ENCODE results near the gene SPON1.
"Not testable (repeated sequence)": the region's sequence is repeated elsewhere in the genome, so short reads cannot be mapped to it uniquely, and the experiment has no call there.

The SPON1 gene

GRCh38 chr11:14252501-14252900 is 290.0 kb downstream of the SPON1 start:
- FAIRE-seq: not testable (repeated sequence)

DNA sequence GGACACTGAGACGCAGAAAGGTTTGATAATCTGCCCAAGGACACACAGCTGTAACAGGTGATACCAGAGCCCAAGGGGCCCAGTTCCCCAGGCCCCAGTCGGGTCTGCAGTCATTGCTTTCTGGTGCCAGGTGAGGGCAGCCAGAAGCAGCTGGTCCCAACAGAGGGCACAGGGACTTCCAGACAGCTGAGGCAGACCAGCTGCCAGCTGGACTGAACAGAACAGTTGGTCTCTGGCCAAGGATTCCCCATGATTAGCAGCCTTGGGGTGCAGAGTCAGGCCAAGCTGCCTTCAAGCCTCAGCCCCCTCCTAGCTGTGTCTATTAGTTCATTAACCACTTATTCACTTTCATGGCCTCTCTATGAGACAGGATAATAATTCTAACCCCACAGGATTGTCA is 290.9 kb downstream of the SPON1 start:
- FAIRE-seq: no peak

GRCh38 chr11:14253840-14254239 is 291.3 kb downstream of the SPON1 start:
- FAIRE-seq: no peak

GRCh38 chr11:14254533-14255237 is 292.2 kb downstream of the SPON1 start:
- FAIRE-seq: no peak

GRCh38 chr11:14255238-14255534 is 292.7 kb downstream of the SPON1 start:
- no peak for FAIRE-seq

- FAIRE-seq: no peak
Measured at GRCh38 chr11:14258221-14258935, 295.9 kb downstream of the SPON1 start.

GRCh38 chr11:14259186-14259784 is 296.8 kb downstream of the SPON1 start:
- no peak for FAIRE-seq

DNA sequence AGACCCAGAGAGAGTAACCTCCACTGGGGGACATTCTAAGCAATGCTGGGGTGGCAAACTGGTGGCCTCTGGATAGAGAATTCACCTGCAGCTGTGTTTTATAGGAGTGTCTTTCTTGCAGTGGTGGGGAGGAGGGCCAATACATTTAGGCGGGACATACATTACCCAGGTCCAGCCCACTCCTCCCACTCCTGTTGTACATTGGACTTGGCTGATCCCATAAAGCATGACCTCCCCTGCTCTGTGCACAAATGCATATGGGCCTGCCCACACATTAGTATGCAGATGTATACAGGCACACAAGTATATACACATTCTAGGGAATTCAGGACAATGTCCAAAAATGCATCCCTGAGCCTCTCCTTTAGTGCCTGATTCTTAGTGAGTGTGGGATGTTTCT is 297.4 kb downstream of the SPON1 start:
- FAIRE-seq: no peak

GRCh38 chr11:14261066-14261465 is 298.5 kb downstream of the SPON1 start:
- FAIRE-seq: no peak

- FAIRE-seq: no peak
Measured at GRCh38 chr11:14262271-14262846, 299.8 kb downstream of the SPON1 start.

GRCh38 chr11:14264966-14265365 is 302.4 kb downstream of the SPON1 start:
- no peak for FAIRE-seq

GRCh38 chr11:14266622-14267021 is 304.1 kb downstream of the SPON1 start:
- FAIRE-seq: no peak

DNA sequence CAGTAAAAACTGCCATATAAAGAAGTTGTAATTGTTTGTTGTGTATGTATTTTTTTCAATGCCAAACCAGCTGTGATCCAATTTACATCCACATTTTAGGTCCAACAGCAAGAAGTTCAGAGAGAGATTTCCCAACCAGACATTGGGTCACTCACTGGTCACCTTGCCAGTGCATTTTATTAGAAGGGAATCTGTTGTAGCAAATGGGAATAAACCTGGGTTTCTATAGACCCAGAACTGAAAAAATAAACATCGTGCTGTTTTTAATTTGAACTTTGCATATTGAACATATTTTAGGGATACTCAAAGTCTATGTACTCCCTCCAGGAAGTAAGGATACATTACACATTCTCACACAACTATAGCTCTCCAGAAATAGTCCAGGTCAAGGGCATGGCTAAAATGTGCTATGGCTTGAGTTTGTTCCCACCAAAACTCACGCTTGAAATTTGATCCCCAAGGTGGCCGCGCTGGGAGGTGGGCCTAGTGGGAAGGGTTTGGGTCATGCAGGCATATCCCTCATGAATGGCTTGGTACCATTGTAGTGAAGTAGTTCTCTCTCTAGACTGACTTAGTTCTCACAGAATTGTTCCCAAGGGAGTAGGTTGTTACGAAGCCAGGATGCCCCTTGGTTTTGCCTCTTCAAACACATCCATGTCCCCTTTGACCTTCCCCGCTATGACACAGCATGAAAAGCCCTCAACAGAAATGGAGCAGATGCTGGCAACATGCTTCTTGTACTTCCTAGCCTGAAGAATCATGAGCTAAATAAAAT is 305.5 kb downstream of the SPON1 start:
- no peak for FAIRE-seq

GRCh38 chr11:14269692-14270573 is 307.4 kb downstream of the SPON1 start:
- no peak for FAIRE-seq

- FAIRE-seq: no peak
Measured at GRCh38 chr11:14270690-14271542, 308.4 kb downstream of the SPON1 start.

GRCh38 chr11:14273895-14274294 is 311.4 kb downstream of the SPON1 start:
- no peak for FAIRE-seq

DNA sequence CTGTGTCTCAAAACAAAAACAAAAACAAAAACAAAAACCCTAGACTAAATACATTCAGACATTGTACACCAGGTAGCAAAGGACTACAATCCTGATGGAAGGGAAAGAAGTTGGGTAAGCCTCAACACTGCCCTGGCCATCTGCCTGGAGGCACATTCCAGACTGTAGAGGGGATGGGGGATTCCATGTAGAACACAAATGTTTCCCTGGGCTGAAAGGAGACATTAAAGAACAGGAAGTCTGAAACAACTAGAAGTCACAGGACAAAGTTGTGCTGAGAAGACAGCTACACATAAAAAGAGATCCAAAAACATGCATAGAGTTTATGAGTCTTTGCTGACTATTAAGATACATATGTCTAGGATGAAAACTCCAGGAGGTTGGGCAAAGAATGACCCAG is 312.6 kb downstream of the SPON1 start:
- no peak for FAIRE-seq

DNA sequence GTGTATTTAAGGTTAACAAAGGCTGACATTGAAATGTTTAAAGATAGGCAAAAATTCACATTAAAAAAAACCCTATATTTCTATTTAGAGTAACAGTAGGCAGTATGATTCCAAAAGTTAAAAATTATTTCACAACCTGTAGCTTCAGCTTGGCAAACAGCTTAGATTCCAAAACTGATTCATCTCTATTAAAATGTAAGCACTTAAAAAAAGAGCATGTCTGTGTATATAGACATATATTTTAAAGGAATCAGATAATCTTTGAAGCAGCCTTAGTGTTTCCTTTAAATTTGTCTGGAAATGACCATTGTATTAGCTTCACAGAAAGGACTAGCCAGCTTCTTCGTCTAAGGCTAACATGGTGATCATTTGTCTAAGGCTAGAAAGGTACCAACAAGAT is 316.3 kb downstream of the SPON1 start:
- FAIRE-seq: not testable (repeated sequence)

DNA sequence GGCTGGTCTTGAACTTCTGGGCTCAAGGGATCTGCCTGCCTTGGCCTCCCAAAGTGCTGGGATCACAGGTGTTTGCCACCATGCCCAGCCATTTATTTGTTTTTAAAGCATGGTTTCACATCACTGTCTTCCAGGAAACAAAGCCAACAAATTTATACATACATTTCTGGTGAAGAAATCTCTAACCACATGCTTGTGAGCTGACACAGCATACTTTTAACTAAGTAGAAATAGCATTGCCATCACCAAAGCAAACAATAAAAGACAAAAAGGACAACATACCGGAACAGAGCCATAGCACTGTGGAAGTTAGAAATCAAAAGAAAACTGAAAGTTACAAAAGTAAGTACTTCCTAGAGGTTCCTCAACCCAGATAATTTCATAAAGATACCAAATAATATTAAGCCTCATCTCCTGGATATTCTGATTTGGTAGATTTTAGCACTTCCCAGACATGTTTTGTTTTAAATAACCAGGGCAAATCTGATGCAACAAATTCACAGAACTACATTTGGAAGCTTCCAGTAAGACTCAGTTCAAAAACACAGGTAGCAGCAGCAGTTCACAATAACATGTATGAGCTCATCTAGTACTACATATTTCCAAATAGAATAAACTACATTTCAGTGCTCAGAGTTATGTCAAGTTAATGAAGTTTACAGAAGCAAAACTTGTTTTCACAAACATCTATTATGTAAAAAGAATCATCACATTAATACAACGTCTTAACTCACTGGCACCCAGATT is 325.8 kb downstream of the SPON1 start:
- no peak for FAIRE-seq

- no peak for FAIRE-seq
Measured at GRCh38 chr11:14290422-14290821, 327.9 kb downstream of the SPON1 start.

Measured in A204.1 (cell line).